ENCODE measurements around the gene PITPNC1.

DNA sequence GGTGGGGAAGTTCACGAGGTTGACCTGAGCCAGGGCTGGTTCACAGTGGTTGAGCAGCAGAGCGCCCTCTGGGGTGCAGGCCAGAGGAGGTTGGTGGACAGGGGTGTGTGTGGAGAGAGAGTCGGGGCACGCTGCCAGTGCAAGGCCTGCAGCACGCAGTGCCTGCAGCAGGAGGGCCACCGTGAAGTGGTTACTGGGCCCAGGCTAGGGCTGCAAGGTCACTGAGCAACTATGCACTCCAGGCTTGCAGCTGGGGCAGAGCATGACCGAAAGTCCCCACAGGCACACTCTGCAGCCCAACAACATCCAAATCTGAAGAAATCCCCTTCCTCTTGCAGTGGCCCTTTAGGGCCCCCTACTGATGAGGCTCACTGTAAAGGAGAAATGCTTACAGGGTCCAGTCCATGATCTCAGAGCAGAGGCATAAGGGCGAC, 251.5 kb downstream of the PITPNC1 start:
- no peak for TF ChIP-seq CTCF (IDR thresholded peaks at IDR 0.05)
- TF ChIP-seq POLR2AphosphoS5 (IDR thresholded peaks at IDR 0.05; ENCODE audit: insufficient read depth in 1 of 2, low read depth in 1 of 2), result no peak
- no peak for TF ChIP-seq POLR2A (IDR thresholded peaks at IDR 0.05)
